Measurements from ENCODE around the gene HOXC9.

HOXC9 gene

GRCh38 chr12:53963005-53963404 lies 37.0 kb upstream of the HOXC9 start:
- DNase-seq (ENCODE audit: low read depth in 1 of 2, low spot score in 1 of 2) = no peak

DNA sequence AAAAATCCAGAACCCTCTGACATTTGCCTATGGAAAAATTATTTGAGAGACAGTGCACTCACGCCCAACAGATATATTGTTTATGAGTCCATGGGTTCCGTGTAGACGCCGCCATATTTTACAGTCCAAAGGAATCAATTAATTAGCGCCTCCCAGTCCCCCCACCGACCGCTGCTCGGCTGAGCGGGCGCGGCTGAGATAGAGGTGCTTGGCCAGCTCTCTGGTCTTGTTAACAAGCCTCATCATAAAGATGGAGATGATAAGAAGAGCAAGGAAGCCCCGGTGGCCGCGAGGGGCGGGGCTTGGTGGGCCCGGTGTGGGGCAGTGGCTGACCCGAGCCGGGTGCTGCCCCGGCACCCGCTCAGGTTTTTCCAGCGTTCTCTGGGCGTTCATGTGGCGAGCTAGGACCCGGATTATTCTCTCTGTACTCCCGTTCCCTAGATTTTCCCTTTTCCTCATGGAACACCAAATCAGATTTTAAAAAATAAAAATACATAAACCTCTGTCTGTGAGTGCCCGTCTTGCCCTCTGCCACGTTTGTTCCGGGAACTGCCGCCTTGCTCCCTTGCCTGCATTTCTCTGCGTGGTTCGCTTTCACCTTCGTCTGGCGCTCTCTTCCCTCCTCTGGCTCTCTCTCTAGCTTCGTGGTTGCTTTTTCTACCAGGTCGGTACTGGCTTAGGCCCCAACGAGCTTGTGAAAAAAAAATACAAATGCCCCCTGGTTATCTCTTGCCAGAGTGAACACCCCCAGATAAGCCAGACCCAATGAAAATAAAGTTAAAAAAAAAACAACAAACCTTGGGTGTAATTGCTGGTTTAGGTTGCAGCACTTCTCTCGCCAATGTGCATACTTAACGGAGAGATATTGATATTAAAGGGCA lies 36.3 kb upstream of the HOXC9 start:
- no peak for DNase-seq (ENCODE audit: low read depth in 1 of 2, low spot score in 1 of 2)

GRCh38 chr12:53964315-53964713 lies 35.6 kb upstream of the HOXC9 start:
- no peak for DNase-seq (ENCODE audit: low read depth in 1 of 2, low spot score in 1 of 2)

DNA sequence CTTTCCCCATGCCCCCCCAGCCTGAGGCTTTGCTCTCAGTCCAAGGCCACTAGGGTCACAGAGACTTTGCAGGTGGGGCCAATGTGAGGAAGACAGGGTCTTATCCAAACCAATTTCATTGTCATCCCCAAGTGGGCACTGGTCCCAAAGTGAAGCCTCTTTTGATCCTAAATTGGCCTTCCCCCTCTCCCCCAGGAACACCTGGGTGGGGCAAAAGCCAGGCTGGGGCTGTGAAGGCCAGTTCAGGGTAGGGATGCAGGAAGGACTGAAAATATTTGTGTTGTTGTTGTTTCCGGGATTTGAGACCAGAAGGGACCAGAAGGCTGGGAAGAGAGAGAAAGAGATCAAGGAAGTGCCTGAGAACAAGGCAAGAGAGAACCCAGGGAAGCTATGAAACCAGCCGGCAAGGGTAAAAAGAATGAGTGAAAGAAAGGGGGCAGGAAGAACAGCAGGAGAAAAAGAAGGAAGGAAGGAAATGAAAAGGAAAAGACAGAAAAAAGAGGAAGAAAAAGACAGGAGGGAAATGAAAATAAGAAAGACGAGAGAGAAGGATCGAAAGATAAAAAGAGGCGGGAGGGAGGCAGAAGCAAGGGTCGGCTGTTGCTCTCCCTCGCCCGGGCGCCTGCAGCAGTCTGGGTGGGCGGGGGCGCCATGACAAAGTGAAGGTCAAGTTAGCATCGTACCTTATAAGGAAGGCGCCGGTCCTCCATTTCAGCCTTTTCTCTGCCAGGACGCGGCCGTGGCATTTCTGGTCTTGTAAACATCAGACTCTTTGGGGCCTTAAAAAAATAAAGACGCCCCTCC lies 34.5 kb upstream of the HOXC9 start:
- no peak for DNase-seq (ENCODE audit: low read depth in 1 of 2, low spot score in 1 of 2)

DNA sequence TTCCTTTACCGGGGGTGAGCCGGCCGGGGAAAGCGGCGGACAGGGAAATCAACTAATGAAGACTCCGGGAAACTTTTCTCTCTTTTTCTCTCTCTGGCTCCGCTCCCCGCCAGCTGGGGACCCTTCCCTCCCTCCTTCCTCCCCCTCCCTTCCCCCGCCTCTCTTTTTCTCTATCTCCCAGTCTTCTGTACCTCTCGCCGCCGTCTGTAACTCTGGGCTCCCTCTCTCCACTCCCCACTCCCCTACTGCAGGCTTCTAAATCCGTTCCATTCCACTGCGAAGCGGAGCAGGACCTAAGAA lies 33.9 kb upstream of the HOXC9 start:
- no peak for DNase-seq (ENCODE audit: low read depth in 1 of 2, low spot score in 1 of 2)

DNA sequence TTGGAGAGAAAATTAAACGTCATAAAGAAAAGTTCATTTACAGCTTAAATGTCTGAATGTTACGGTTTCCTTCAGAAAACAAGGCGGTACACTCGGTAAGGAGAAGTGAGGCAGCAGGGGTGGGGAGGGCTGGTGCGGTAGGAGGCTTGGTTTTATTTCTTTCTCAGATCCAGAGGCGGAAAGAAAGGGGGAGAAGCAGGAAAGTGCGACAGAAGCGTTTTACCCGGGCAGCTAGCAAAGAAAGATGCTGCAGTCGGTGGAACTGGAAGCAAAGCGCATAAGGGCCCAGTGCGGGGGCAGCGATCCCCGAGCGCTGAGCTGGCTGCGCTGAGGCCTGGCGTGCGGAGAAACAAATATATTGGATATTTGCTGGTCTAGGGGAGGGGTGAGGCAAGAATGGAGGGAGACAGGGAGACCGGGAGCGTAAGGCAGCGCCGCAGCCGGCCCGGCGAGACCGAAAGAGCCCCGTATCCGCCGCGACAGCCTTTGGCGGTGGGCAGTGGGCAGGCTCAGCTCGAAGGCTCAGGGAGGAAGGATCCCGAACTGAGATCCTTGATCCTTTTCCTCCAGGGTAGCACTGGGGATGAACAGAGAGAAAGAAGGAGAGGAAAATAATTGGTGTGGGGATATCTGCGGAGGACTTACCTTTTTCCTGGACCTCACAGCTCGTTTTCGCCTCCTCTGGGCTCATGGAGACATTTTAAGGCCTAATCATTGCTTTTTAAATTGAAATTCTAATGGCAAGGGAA lies 33.4 kb upstream of the HOXC9 start:
- no peak for DNase-seq (ENCODE audit: low read depth in 1 of 2, low spot score in 1 of 2)

DNA sequence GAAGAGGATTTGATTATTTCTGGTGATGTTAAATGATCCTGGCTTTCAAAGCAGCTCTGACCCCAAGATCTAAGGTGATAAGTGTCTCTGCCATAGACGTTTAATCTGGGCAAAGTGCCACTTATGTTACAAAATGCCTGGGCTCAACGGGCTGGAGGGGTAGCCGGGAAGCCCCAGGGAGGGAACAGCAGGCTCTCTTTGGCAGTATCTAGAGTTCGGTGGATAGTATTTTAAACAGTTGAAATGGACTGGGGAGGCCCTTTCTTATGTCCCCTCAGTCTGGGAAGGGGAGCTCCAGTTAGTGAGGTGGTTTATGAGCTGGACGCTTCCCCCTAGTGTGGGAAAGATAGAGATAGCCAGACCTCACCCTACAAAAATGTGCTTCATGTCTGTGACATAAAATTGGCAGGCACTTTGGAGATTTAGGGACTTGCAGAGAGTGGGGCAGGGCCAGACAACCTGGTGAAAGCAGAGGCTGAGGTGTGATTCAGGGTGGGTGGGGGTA lies 32.5 kb upstream of the HOXC9 start:
- DNase-seq (ENCODE audit: low read depth in 1 of 2, low spot score in 1 of 2) = no peak

GRCh38 chr12:53968214-53969127 lies 31.5 kb upstream of the HOXC9 start:
- DNase-seq (ENCODE audit: low read depth in 1 of 2, low spot score in 1 of 2) = no peak

- no peak for DNase-seq (ENCODE audit: low read depth in 1 of 2, low spot score in 1 of 2)
These were observed 30.2 kb upstream of the HOXC9 start for GRCh38 chr12:53969588-53970259.

GRCh38 chr12:53970451-53970850 lies 29.5 kb upstream of the HOXC9 start:
- no peak for DNase-seq (ENCODE audit: low read depth in 1 of 2, low spot score in 1 of 2)

- no peak for DNase-seq (ENCODE audit: low read depth in 1 of 2, low spot score in 1 of 2)
These were observed 28.8 kb upstream of the HOXC9 start for GRCh38 chr12:53971129-53971528.

GRCh38 chr12:53971686-53972085 lies 28.3 kb upstream of the HOXC9 start:
- no peak for DNase-seq (ENCODE audit: low read depth in 1 of 2, low spot score in 1 of 2)

GRCh38 chr12:53972152-53972702 lies 27.7 kb upstream of the HOXC9 start:
- DNase-seq (ENCODE audit: low read depth in 1 of 2, low spot score in 1 of 2) = no peak

DNA sequence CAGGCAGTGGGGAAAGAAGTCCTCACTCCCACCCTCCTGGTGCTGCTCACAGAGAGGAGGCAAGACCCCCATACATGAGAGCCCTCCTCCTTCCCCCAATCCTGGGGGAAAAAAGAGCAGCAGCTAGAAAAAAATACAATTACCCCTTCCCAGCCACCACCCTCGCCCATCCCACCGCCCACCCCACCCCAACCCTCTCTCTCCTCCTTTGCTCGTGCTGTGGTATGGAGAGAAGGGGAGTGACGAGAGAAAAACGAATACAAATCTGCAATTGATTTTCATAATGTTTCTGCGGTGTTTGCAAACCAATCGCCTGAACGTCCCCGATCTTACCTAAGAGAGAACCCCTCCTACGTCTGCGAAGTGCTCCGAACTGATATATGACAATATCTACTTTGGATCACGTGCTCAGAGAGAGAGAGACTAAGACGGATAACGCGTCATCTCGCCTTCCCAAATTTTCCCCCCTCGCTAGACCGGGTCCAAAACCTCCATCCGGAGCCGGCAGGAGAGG lies 27.2 kb upstream of the HOXC9 start, which contains the start of gene HOXC11:
HOXC11 (plus strand) TSS at position 405 of the 514 bp plus-strand sequence. CDS start 116 bp downstream, outside the sequence.
- DNase-seq (ENCODE audit: low read depth in 1 of 2, low spot score in 1 of 2) = no peak

DNA sequence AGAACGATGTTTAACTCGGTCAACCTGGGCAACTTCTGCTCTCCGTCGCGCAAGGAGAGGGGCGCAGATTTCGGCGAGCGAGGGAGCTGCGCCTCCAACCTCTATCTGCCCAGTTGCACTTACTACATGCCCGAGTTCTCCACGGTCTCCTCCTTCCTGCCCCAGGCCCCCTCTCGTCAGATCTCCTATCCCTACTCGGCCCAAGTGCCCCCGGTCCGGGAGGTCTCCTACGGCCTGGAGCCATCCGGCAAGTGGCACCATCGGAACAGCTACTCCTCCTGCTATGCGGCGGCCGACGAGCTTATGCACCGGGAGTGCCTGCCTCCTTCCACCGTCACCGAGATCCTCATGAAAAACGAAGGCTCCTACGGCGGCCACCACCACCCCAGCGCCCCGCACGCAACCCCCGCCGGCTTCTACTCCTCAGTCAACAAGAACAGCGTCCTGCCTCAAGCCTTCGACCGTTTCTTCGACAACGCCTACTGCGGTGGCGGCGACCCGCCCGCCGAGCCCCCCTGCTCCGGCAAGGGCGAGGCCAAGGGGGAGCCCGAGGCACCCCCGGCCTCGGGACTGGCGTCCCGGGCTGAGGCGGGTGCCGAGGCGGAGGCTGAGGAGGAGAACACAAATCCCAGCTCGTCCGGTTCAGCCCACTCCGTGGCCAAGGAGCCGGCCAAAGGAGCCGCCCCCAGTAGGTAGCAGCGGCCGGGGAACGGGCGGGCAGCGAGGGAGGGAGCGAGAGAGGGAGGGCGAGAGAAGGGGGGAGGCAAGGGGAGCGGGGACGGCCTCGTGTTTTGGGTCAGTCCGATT lies 26.5 kb upstream of the HOXC9 start:
- no peak for DNase-seq (ENCODE audit: low read depth in 1 of 2, low spot score in 1 of 2)

- no peak for DNase-seq (ENCODE audit: low read depth in 1 of 2, low spot score in 1 of 2)
These were observed 25.6 kb upstream of the HOXC9 start, which contains the start of gene HOTAIR for GRCh38 chr12:53974084-53975063. Gene HOTAIR (minus strand): TSS chr12:53974954.

- DNase-seq (ENCODE audit: low read depth in 1 of 2, low spot score in 1 of 2) = no peak
These were observed 24.9 kb upstream of the HOXC9 start for GRCh38 chr12:53975064-53975471.
